Lung (tissue), 12 donors: ENCODE measurements around the gene HEMK1. TPM values are rescaled to one million over a fixed set of nuclear protein-coding genes. Genes with fewer than 3 reads are reported as not detected.

Experiments
- ATAC-seq: fragments of 200-7000 bp; cut with Tn5 transposase; one replicate; pipeline ENCODE4 v1.9.1; 2020; ENCODE audit warnings: moderate number of reproducible peaks; ENCODE audit not compliant: insufficient read depth, low FRiP score
- DNase-seq, 3 donors: peaks; one replicate each; pipeline ENCODE4 v3.0.0-alpha.2; 2013 to 2017
- H3K27ac ChIP-seq, 2 donors: one replicate each; pipeline ENCODE4 v1.5.1; 2013; ENCODE audit warnings: mild to moderate bottlenecking in 2 of 2, moderate library complexity in 2 of 2, control low read depth in 1 of 2, inconsistent platforms in 1 of 2, low read depth in 1 of 2, low read length in 1 of 2
- H3K27me3 ChIP-seq, 3 donors: one replicate each; pipeline ENCODE4 v1.5.1; 2013; ENCODE audit warnings: low read length in 2 of 3; ENCODE audit not compliant: control insufficient read depth in 3 of 3, insufficient read depth in 3 of 3
- H3K36me3 ChIP-seq, 4 donors: one replicate each; pipeline ENCODE4 v1.5.1; 2013; ENCODE audit warnings: low read length in 4 of 4, mild to moderate bottlenecking in 1 of 4, moderate library complexity in 1 of 4; ENCODE audit not compliant: control insufficient read depth in 4 of 4, insufficient read depth in 4 of 4
- H3K4me1 ChIP-seq, 5 donors: one replicate each; pipeline ENCODE4 v1.5.1; 2013; ENCODE audit warnings: low read length in 5 of 5, mild to moderate bottlenecking in 2 of 5, moderate library complexity in 1 of 5; ENCODE audit not compliant: control insufficient read depth in 5 of 5, insufficient read depth in 5 of 5
- H3K4me3 ChIP-seq: one replicate; pipeline ENCODE4 v1.5.1; 2013; ENCODE audit warnings: mild to moderate bottlenecking, control low read depth, moderate library complexity
- H3K9ac ChIP-seq, 2 donors: one replicate each; pipeline ENCODE4 v1.5.1; 2013; ENCODE audit warnings: low read length in 2 of 2, control low read depth in 1 of 2; ENCODE audit not compliant: insufficient read depth in 1 of 2
- H3K9me3 ChIP-seq, 4 donors: one replicate each; pipeline ENCODE4 v1.5.1; 2013; ENCODE audit warnings: low read length in 3 of 4, mild to moderate bottlenecking in 1 of 4, moderate library complexity in 1 of 4; ENCODE audit not compliant: control insufficient read depth in 4 of 4, insufficient read depth in 3 of 4
- CTCF ChIP-seq: IDR thresholded peaks from 2 replicates; pipeline ENCODE4 v1.5.1; 2012; ENCODE audit warnings: mild to moderate bottlenecking; ENCODE audit errors: control extremely low read depth, extremely low read depth
- WGBS, 2 donors: extraction: QIAGEN DNeasy Blood & Tissue Kit; methylation state at CpG; one replicate each; pipeline ENCODE4 v1.1.7; 2013; 5-methylcytosine and 5-hydroxymethylcytosine counted together
- polyA plus RNA-seq, 2 donors: library from polyadenylated mRNA; stranded (reverse); fragments of 200-250 nt; gene quantifications; one replicate each; pipeline ENCODE4 v1.2.1, GENCODE V29; 2013
- total RNA-seq, 2 donors: library from RNA; depleted of rRNA in 1 of 2; stranded (reverse); fragments of >200 nt in 1 of 2; gene quantifications; one replicate each; pipeline ENCODE4 v1.2.1, GENCODE V29; 2014 to 2021
- donor health status: control.
- donor health status: control.
- donor health status: Bipolar disorder and iron deficiency.
- donor health status: healthy.
- donor health status: DM: yes; HTN: yes; CAD: no.

The HEMK1 gene
- total and polyA plus RNA-seq, 4 donors, result 16.0 to 28.0 (median 18.7) TPM

DNA sequence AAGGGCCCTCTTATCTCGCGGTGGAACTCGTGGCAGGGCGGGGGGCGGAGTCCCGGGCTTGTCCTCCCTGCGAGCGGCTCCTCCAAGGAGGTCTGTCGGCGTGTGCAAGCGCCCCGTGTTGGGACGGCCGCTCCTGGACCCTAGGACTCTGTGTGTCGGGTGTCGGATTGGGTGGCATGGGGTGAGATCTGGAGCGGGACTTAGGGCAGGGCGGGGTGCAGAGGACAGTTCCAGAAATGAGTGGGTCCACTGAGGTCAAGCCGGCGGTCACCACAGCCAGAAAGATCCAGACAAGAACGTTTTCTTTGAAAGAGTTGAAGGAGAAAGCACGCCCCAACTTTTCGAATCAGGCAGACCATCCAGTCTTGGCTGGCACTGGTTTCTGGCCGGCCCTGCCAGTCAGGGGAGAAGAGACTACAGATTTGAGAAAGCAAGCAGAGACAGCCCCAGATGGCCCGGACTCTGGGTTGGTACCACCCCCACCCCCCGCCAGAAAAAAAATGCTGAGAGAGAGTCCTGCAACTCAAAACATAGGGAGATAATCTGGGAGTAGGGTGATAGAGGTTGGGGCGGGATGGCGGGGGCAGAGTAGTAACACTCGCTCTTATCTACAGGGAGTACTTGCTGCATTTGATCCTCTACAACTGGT is 43.0 kb downstream of the HEMK1 start:
- no peak for TF ChIP-seq CTCF
- ATAC-seq (no peak), DNase-seq (peak in 2 of 3 donors; percentile 50 to 62)
- WGBS, 2 donors, result 7 to 9% methylated on average over 29 of the region's 29 CpGs
- Histone ChIP-seq H3K27ac (peak overlapping the region; percentile 89 to 90), H3K9me3 (no peaks in the 10 kb centered on the region), H3K4me1 (peaks cover 6 to 51% (median 31%) of the 10 kb centered on the region in 5 donors), H3K4me3 (peak overlapping the region; percentile 38), H3K27me3 (no peaks in the 10 kb centered on the region), H3K9ac (peak overlapping the region; percentile 50 to 91), H3K36me3 (peaks cover 4 to 19% (median 13%) of the 10 kb centered on the region in 4 donors)

DNA sequence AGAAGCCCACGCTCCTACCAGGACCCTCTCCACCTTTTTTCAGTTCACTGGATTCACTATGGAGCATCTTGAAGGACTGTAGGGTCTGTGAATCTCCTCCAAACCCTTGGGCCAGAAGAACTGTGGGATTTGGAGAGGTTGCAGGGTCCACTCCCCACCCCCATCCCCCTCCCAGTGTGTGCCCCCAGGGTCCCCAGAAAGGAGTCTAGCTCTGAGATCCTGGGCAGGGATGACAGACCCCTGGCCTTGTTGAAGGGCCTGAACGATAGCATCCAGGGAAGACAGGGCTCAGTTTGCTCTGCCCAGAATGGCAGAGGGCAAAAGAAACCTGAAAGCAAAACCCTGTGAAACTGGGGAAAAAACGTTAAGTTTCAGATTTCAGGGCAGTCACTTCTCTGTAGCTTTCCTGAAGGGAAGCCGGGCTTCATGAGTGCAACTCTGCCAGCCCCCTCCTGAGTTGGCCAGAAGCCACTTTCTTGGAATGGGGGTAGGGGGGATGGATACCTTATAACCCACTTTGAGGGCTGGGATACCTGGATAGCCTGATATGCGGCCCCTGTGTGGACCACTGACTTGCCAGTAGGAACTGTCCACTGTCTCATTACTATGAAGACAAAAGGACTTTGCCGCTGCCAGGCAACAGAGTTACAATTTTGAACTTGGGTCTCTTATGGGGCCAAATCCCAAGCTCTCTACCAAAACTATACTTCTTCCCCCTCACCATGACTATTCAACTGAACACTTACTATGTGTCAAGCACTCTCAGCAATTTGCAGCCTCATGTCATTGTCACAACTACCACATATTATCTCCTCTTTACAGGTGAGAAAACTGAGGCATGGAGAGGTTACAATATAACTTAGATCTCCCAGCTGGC is 43.9 kb downstream of the HEMK1 start:
- H3K9ac ChIP-seq, result peak overlapping the region in 1 of 2 donors; percentile 91
- no peak for ATAC-seq
- peak in 1 of 3 donors; percentile 26 for DNase-seq

GRCh38 chr3:50615190-50615589 is 45.9 kb downstream of the HEMK1 start:
- no peak for TF ChIP-seq CTCF
- H3K9ac ChIP-seq, result no peak overlapping the region
- WGBS, 2 donors, result 78 to 83% methylated on average over 1 of the region's 1 CpG
- H3K27me3 ChIP-seq, result no peaks in the 10 kb centered on the region
- no peak for DNase-seq
- H3K4me3 ChIP-seq, result no peak overlapping the region
- ATAC-seq, result no peak
- H3K27ac ChIP-seq, result no peak overlapping the region
- no peaks in the 10 kb centered on the region for H3K9me3 ChIP-seq
- peaks cover 3 to 40% (median 26%) of the 10 kb centered on the region in 5 donors for H3K4me1 ChIP-seq
- peaks cover 0 to 11% (median 2%) of the 10 kb centered on the region in 4 donors for H3K36me3 ChIP-seq

More for the DNA sequence above, 43.9 kb downstream of the HEMK1 start:
- peak overlapping the region in 1 of 2 donors; percentile 90 for H3K27ac ChIP-seq
- no peaks in the 10 kb centered on the region for H3K27me3 ChIP-seq
- no peaks in the 10 kb centered on the region for H3K9me3 ChIP-seq
- H3K4me3 ChIP-seq, result no peak overlapping the region
- WGBS, 2 donors, result 65 to 70% methylated on average over 6 of the region's 6 CpGs
- no peak for TF ChIP-seq CTCF
- H3K4me1 ChIP-seq, result peaks cover 6 to 59% (median 35%) of the 10 kb centered on the region in 5 donors
- peaks cover 0 to 12% (median 6%) of the 10 kb centered on the region in 4 donors for H3K36me3 ChIP-seq
